Measurements from ENCODE around the gene NHERF1.
A peak's percentile ranks its signal among the peaks of the same experiment; 100 is the strongest.

NHERF1 gene

GRCh38 chr17:74744714-74745547 is 3.5 kb upstream of the NHERF1 start:
- no peaks in the 10 kb centered on the region for H3K9me3 ChIP-seq (ENCODE audit: low read length)
- H3F3A ChIP-seq (ENCODE audit: insufficient read depth, low read length): no peaks in the 10 kb centered on the region
- H3K4me1 ChIP-seq (ENCODE audit: insufficient read depth, low read length, severe bottlenecking): peaks cover 24% of the 10 kb centered on the region
- no peaks in the 10 kb centered on the region for H3K79me2 ChIP-seq (ENCODE audit: insufficient read depth, low read length)
- H3K9me2 ChIP-seq (ENCODE audit: low read depth, low read length): no peaks in the 10 kb centered on the region
- TF ChIP-seq CTCF (IDR thresholded peaks at IDR 0.05; ENCODE audit: low read length) (peak; percentile 98), EZH2 (IDR thresholded peaks at IDR 0.05; ENCODE audit: borderline replicate concordance, low read length) (no peak)
- H3K27me3 ChIP-seq (ENCODE audit: insufficient read depth, low read length): no peaks in the 10 kb centered on the region
- H3K36me3 ChIP-seq (ENCODE audit: insufficient read depth, low read length): no peaks in the 10 kb centered on the region
- no peak overlapping the region for H3K27ac ChIP-seq (ENCODE audit: low read depth, low read length, poor library complexity, severe bottlenecking)
- H4K20me1 ChIP-seq (ENCODE audit: insufficient read depth, low read length): no peaks in the 10 kb centered on the region
- H3K4me2 ChIP-seq (ENCODE audit: low read length): no peak overlapping the region
- no peak overlapping the region for H3K4me3 ChIP-seq (ENCODE audit: low read depth, low read length, poor library complexity, severe bottlenecking)
- H2AFZ ChIP-seq (ENCODE audit: low read length): no peak overlapping the region
- no peak overlapping the region for H3K9ac ChIP-seq (ENCODE audit: low read length)

GRCh38 chr17:74745548-74746177 is 2.8 kb upstream of the NHERF1 start:
- Histone ChIP-seq H3K4me2 (ENCODE audit: low read length) (no peak overlapping the region), H3K4me3 (ENCODE audit: low read depth, low read length, poor library complexity, severe bottlenecking) (no peak overlapping the region), H3K79me2 (ENCODE audit: insufficient read depth, low read length) (no peaks in the 10 kb centered on the region), H3K4me1 (ENCODE audit: insufficient read depth, low read length, severe bottlenecking) (peaks cover 29% of the 10 kb centered on the region), H3K36me3 (ENCODE audit: insufficient read depth, low read length) (no peaks in the 10 kb centered on the region), H4K20me1 (ENCODE audit: insufficient read depth, low read length) (no peaks in the 10 kb centered on the region), H3F3A (ENCODE audit: insufficient read depth, low read length) (no peaks in the 10 kb centered on the region), H2AFZ (ENCODE audit: low read length) (no peak overlapping the region), H3K9ac (ENCODE audit: low read length) (no peak overlapping the region), H3K9me2 (ENCODE audit: low read depth, low read length) (no peaks in the 10 kb centered on the region), H3K9me3 (ENCODE audit: low read length) (no peaks in the 10 kb centered on the region), H3K27me3 (ENCODE audit: insufficient read depth, low read length) (no peaks in the 10 kb centered on the region), H3K27ac (ENCODE audit: low read depth, low read length, poor library complexity, severe bottlenecking) (no peak overlapping the region)
- TF ChIP-seq EZH2 (IDR thresholded peaks at IDR 0.05; ENCODE audit: borderline replicate concordance, low read length): no peak
- TF ChIP-seq CTCF (IDR thresholded peaks at IDR 0.05; ENCODE audit: low read length): no peak

GRCh38 chr17:74746376-74746775 is 2.1 kb upstream of the NHERF1 start:
- no peak overlapping the region for H3K27ac ChIP-seq (ENCODE audit: low read depth, low read length, poor library complexity, severe bottlenecking)
- no peaks in the 10 kb centered on the region for H4K20me1 ChIP-seq (ENCODE audit: insufficient read depth, low read length)
- H2AFZ ChIP-seq (ENCODE audit: low read length): no peak overlapping the region
- H3K4me1 ChIP-seq (ENCODE audit: insufficient read depth, low read length, severe bottlenecking): peaks cover 29% of the 10 kb centered on the region
- no peaks in the 10 kb centered on the region for H3K9me3 ChIP-seq (ENCODE audit: low read length)
- TF ChIP-seq CTCF (IDR thresholded peaks at IDR 0.05; ENCODE audit: low read length) (no peak), EZH2 (IDR thresholded peaks at IDR 0.05; ENCODE audit: borderline replicate concordance, low read length) (no peak)
- no peaks in the 10 kb centered on the region for H3K79me2 ChIP-seq (ENCODE audit: insufficient read depth, low read length)
- no peaks in the 10 kb centered on the region for H3K9me2 ChIP-seq (ENCODE audit: low read depth, low read length)
- H3K36me3 ChIP-seq (ENCODE audit: insufficient read depth, low read length): no peaks in the 10 kb centered on the region
- no peak overlapping the region for H3K4me2 ChIP-seq (ENCODE audit: low read length)
- no peak overlapping the region for H3K4me3 ChIP-seq (ENCODE audit: low read depth, low read length, poor library complexity, severe bottlenecking)
- H3F3A ChIP-seq (ENCODE audit: insufficient read depth, low read length): no peaks in the 10 kb centered on the region
- no peaks in the 10 kb centered on the region for H3K27me3 ChIP-seq (ENCODE audit: insufficient read depth, low read length)
- H3K9ac ChIP-seq (ENCODE audit: low read length): no peak overlapping the region

Measured in OCI-LY1 (cell line).